ENCODE results near the gene SLC44A3. TPM values are rescaled to one million over a fixed set of nuclear protein-coding genes. Genes with fewer than 3 reads are reported as not detected.

SLC44A3 gene
- total and polyA plus RNA-seq, 2 experiments from 2014 or later: 2.9 to 4.5 TPM

DNA sequence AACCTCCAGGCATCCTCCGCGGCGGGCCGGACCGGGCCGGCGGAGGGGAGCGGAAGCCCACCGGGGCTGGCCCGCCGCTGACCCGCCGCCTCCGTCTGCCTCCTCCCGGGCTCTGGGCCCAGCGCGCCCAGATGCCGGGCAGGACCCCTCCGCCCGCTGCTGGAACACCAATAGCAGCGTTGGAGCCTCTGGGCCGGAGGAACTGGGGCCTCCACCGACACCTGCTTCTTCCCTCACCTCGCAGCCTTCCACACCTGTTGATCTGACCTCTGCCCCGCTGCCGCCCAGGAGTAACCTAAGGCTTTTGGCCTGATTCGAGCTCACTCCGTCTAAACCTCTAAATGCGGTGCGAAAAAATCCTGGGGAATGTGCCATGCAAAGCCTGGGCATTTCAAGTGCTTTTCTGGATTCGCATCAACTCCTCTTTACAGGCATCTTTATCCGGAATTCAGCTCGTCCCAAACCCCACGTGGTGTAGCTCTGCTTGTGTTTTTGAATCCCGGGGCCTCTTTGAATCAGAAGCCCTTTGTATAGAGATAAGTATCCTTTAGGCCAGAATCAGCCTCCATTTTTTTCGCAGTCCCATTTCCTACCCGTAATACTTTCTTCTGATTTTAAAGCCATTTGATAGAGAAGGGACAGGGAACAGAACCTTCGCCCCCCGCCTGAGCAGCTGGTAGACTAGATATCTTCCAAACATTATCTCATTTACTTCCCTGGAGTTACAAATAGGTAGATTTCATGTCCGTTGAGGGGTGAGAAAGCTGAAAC, 107.4 kb downstream of the SLC44A3 start:
- H3K79me2 ChIP-seq (replicated peaks; ENCODE audit: insufficient read depth): peaks cover 64% of the 10 kb centered on the region
- TF ChIP-seq CREB1 (CRISPR knock-in tag; IDR thresholded peaks at IDR 0.05; ENCODE audit: low read depth): 0 out of 2 replicates have a peak, but pooled peaks have one; percentile 0
- TF ChIP-seq, protein P1, sequence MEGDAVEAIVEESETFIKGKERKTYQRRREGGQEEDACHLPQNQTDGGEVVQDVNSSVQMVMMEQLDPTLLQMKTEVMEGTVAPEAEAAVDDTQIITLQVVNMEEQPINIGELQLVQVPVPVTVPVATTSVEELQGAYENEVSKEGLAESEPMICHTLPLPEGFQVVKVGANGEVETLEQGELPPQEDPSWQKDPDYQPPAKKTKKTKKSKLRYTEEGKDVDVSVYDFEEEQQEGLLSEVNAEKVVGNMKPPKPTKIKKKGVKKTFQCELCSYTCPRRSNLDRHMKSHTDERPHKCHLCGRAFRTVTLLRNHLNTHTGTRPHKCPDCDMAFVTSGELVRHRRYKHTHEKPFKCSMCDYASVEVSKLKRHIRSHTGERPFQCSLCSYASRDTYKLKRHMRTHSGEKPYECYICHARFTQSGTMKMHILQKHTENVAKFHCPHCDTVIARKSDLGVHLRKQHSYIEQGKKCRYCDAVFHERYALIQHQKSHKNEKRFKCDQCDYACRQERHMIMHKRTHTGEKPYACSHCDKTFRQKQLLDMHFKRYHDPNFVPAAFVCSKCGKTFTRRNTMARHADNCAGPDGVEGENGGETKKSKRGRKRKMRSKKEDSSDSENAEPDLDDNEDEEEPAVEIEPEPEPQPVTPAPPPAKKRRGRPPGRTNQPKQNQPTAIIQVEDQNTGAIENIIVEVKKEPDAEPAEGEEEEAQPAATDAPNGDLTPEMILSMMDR (conservative IDR thresholded peaks at IDR 0.05; ENCODE audit: low read depth in 2 of 2): no peak
- no peaks in the 10 kb centered on the region for H3K36me3 ChIP-seq (ENCODE audit: insufficient read depth)
- DNase-seq (ENCODE audit: low spot score): peak; percentile 82
- H4K20me1 ChIP-seq (replicated peaks; ENCODE audit: insufficient read depth): peaks cover 24% of the 10 kb centered on the region
- peak overlapping the region; percentile 92 for H3K4me3 ChIP-seq
- peaks cover 59% of the 10 kb centered on the region for H3K4me1 Mint-ChIP-seq
- peaks cover 6% of the 10 kb centered on the region; the same call in 1 of the 2 replicates for H3K9me2 ChIP-seq (ENCODE audit: insufficient read depth)
- H3K27me3 ChIP-seq (ENCODE audit: insufficient read depth): no peaks in the 10 kb centered on the region
- H3K27me3 Mint-ChIP-seq (ENCODE audit: insufficient read depth, low read depth, poor library complexity): peaks cover 20% of the 10 kb centered on the region
- peak overlapping the region; percentile 89 for H3K4me3 Mint-ChIP-seq
- H2AFZ ChIP-seq: 0 out of 2 replicates have a peak overlapping the region, but pooled peaks have one; percentile 29
- peaks cover 4% of the 10 kb centered on the region; the same call in 2 of the 3 replicates for H3K9me3 Mint-ChIP-seq
- peak overlapping the region; percentile 98 for H3K27ac Mint-ChIP-seq
- peak; percentile 37; the same call in 2 of the 3 replicates for ATAC-seq
- peaks cover 20% of the 10 kb centered on the region for H3K36me3 Mint-ChIP-seq (ENCODE audit: low read depth)
- H3F3A ChIP-seq (replicated peaks; ENCODE audit: low read depth): peaks cover 12% of the 10 kb centered on the region
- peak overlapping the region; percentile 85 for H3K4me2 ChIP-seq
- H3K4me1 ChIP-seq (ENCODE audit: insufficient read depth): peaks cover 47% of the 10 kb centered on the region
- peak overlapping the region; percentile 97 for H3K27ac ChIP-seq (ENCODE audit: low read depth)

DNA sequence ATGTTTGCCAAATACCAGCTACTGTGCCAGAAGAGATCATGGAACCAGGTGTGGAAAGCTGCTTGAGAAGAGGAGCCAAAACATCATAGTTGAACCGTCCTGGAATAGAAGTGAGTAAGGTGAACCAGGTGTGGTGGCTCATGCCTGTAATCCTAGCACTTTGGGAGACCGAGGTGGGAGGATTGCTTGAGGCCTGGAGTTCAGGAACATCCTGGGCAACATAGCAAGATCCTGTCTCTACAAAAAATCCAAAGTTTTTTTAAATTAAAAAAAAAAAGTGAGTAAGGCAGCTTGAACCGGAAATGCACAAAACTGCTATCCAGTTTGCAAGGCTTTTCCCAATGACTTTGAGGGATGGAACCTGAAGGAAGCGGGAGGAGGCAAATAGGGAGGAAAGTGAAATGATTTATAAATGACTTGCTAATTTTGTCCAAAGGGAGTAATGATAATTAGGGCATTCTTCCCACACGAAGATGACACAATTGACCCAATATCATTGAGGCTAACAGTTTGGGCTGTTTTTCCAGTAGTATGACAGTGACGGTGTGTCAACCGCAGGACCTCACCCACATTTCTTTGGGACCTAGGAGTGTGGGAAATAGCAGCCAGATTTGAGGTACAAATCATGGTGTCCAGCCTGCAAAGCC, 108.3 kb downstream of the SLC44A3 start:
- ATAC-seq (no peak), DNase-seq (ENCODE audit: low spot score) (no peak)
- Histone ChIP-seq H3F3A (replicated peaks; ENCODE audit: low read depth) (peaks cover 12% of the 10 kb centered on the region), H3K4me3 (peak overlapping the region; percentile 92), H2AFZ (0 out of 2 replicates have a peak overlapping the region, but pooled peaks have one; percentile 29), H3K27me3 (ENCODE audit: insufficient read depth) (no peaks in the 10 kb centered on the region), H3K4me2 (peak overlapping the region; percentile 85), H4K20me1 (replicated peaks; ENCODE audit: insufficient read depth) (peaks cover 19% of the 10 kb centered on the region), H3K36me3 (ENCODE audit: insufficient read depth) (no peaks in the 10 kb centered on the region), H3K79me2 (replicated peaks; ENCODE audit: insufficient read depth) (peaks cover 56% of the 10 kb centered on the region), H3K4me1 (ENCODE audit: insufficient read depth) (peaks cover 41% of the 10 kb centered on the region), H3K27ac (ENCODE audit: low read depth) (peak overlapping the region; percentile 97), H3K9me2 (ENCODE audit: insufficient read depth) (peaks cover 6% of the 10 kb centered on the region; the same call in 1 of the 2 replicates)
- peaks cover 4% of the 10 kb centered on the region; the same call in 2 of the 3 replicates for H3K9me3 Mint-ChIP-seq
- peaks cover 20% of the 10 kb centered on the region for H3K36me3 Mint-ChIP-seq (ENCODE audit: low read depth)
- peaks cover 20% of the 10 kb centered on the region for H3K27me3 Mint-ChIP-seq (ENCODE audit: insufficient read depth, low read depth, poor library complexity)
- H3K4me3 Mint-ChIP-seq: peak overlapping the region; percentile 89
- H3K4me1 Mint-ChIP-seq: peaks cover 50% of the 10 kb centered on the region
- peak overlapping the region; percentile 98 for H3K27ac Mint-ChIP-seq
- TF ChIP-seq, protein P1 (conservative IDR thresholded peaks at IDR 0.05; ENCODE audit: low read depth in 2 of 2): no peak
- TF ChIP-seq CREB1 (CRISPR knock-in tag; IDR thresholded peaks at IDR 0.05; ENCODE audit: low read depth): no peak
- no peak for TF ChIP-seq EZH2 (IDR thresholded peaks at IDR 0.05; ENCODE audit: low read depth, unreplicated experiment)
- TF ChIP-seq, protein P2, sequence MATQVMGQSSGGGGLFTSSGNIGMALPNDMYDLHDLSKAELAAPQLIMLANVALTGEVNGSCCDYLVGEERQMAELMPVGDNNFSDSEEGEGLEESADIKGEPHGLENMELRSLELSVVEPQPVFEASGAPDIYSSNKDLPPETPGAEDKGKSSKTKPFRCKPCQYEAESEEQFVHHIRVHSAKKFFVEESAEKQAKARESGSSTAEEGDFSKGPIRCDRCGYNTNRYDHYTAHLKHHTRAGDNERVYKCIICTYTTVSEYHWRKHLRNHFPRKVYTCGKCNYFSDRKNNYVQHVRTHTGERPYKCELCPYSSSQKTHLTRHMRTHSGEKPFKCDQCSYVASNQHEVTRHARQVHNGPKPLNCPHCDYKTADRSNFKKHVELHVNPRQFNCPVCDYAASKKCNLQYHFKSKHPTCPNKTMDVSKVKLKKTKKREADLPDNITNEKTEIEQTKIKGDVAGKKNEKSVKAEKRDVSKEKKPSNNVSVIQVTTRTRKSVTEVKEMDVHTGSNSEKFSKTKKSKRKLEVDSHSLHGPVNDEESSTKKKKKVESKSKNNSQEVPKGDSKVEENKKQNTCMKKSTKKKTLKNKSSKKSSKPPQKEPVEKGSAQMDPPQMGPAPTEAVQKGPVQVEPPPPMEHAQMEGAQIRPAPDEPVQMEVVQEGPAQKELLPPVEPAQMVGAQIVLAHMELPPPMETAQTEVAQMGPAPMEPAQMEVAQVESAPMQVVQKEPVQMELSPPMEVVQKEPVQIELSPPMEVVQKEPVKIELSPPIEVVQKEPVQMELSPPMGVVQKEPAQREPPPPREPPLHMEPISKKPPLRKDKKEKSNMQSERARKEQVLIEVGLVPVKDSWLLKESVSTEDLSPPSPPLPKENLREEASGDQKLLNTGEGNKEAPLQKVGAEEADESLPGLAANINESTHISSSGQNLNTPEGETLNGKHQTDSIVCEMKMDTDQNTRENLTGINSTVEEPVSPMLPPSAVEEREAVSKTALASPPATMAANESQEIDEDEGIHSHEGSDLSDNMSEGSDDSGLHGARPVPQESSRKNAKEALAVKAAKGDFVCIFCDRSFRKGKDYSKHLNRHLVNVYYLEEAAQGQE (IDR thresholded peaks at IDR 0.05; ENCODE audit: unreplicated experiment): no peak
- no peak for TF ChIP-seq NANOG (IDR thresholded peaks at IDR 0.05; ENCODE audit: borderline replicate concordance)
- TF ChIP-seq EZH2phosphoT487 (IDR thresholded peaks at IDR 0.05; ENCODE audit: unreplicated experiment): no peak

All from GM23338 (cell line).